CD4-positive, alpha-beta T cell treated with Interleukin-6 at 100 ng/mL for 8 hours (primary cell): ENCODE results near the gene NHEJ1.
"Not testable (repeated sequence)": the region's sequence is repeated elsewhere in the genome, so short reads cannot be mapped to it uniquely, and the experiment has no call there.

Experiments
- DNase-seq: peaks from one replicate; pipeline ENCODE4 v3.0.0-alpha.2; 2020; ENCODE audit warnings: mixed read lengths, low spot score

NHEJ1 gene

GRCh38 chr2:219160186-219161017, at the start of gene NHEJ1:
Gene NHEJ1 (minus strand): TSS chr2:219160815. CDS start chr2:219158362, 2,453 bp downstream.
- peak; percentile 92 for DNase-seq

GRCh38 chr2:219209236-219210195, 48.9 kb upstream of the NHEJ1 start:
- DNase-seq: no peak

- DNase-seq: no peak
Measured at GRCh38 chr2:219207884-219208740, 47.5 kb upstream of the NHEJ1 start.

GRCh38 chr2:219207134-219207883, 46.7 kb upstream of the NHEJ1 start:
- no peak for DNase-seq

GRCh38 chr2:219206328-219207133, 45.9 kb upstream of the NHEJ1 start, which contains the start of gene ZFAND2B:
Gene ZFAND2B (plus strand): TSS chr2:219206782. CDS start chr2:219206988, 206 bp downstream.
- DNase-seq: peak; percentile 94

GRCh38 chr2:219205981-219206327, 45.3 kb upstream of the NHEJ1 start:
- no peak for DNase-seq

GRCh38 chr2:219205165-219205538, 44.5 kb upstream of the NHEJ1 start:
- no peak for DNase-seq

GRCh38 chr2:219204425-219205164, 44.0 kb upstream of the NHEJ1 start:
- no peak for DNase-seq

- not testable (repeated sequence) for DNase-seq
Measured at GRCh38 chr2:219201331-219201730, 40.7 kb upstream of the NHEJ1 start.

GRCh38 chr2:219200502-219201326, 40.1 kb upstream of the NHEJ1 start:
- not testable (repeated sequence) for DNase-seq

- DNase-seq: no peak
Measured at GRCh38 chr2:219199470-219200211, 39.0 kb upstream of the NHEJ1 start.

GRCh38 chr2:219198974-219199373, 38.4 kb upstream of the NHEJ1 start:
- DNase-seq: no peak

- no peak for DNase-seq
Measured at GRCh38 chr2:219197388-219197787, 36.8 kb upstream of the NHEJ1 start.

GRCh38 chr2:219186754-219187456, 26.3 kb upstream of the NHEJ1 start:
- DNase-seq: no peak

GRCh38 chr2:219184121-219184520, 23.5 kb upstream of the NHEJ1 start:
- DNase-seq: no peak

- DNase-seq: no peak
Measured at GRCh38 chr2:219183151-219183772, 22.6 kb upstream of the NHEJ1 start.
